Upper lobe of right lung (tissue), 1 donor: ENCODE measurements around the gene CDH4. TPM values are rescaled to one million over a fixed set of nuclear protein-coding genes. Genes with fewer than 3 reads are reported as not detected.

Experiments
- ATAC-seq: fragments of 200-7000 bp; cut with Tn5 transposase; one replicate; pipeline ENCODE4 v1.9.1; 2020; ENCODE audit warnings: mild to moderate bottlenecking, moderate library complexity
- DNase-seq: peaks from one replicate; pipeline ENCODE4 v3.0.0-alpha.2; 2020
- H3K27ac ChIP-seq: fragments of 200-600 bp; one replicate; pipeline ENCODE4 v1.8.0; 2022
- H3K27me3 ChIP-seq: fragments of 200-600 bp; one replicate; pipeline ENCODE4 v1.8.0; 2022; ENCODE audit warnings: mild to moderate bottlenecking
- H3K36me3 ChIP-seq: fragments of 200-600 bp; one replicate; pipeline ENCODE4 v1.8.0; 2022
- H3K4me1 ChIP-seq: fragments of 200-600 bp; one replicate; pipeline ENCODE4 v1.8.0; 2022
- H3K4me3 ChIP-seq: fragments of 200-600 bp; one replicate; pipeline ENCODE4 v1.8.0; 2022; ENCODE audit warnings: mild to moderate bottlenecking
- H3K9me3 ChIP-seq: fragments of 200-600 bp; one replicate; pipeline ENCODE4 v1.8.0; 2022
- intact Hi-C: fragments of 100-400 bp; cut with DNase I; formaldehyde crosslinking; loops from one replicate; pipeline ENCODE4 v1.11.0; 2022
- total RNA-seq: library from RNA; stranded (reverse); fragmentation: NEBNext Ultra II Directional; extraction: Animal tissue kit (Norgen Biotek cat#: 25700); gene quantifications from one replicate; pipeline ENCODE4 v1.2.1, GENCODE V29; 2021
- TF ChIP-seq, protein P1 (sequence below): fragments of 200-600 bp; IDR thresholded peaks from one replicate; pipeline ENCODE4 v1.8.0; 2022; ENCODE audit warnings: antibody characterized with exemption
- donor health status: DM: no; HTN: yes; CAD: no; lungs with severe emphysema.

The CDH4 gene
- total RNA-seq, 1 donor from 2014 or later = 0.23 TPM

- no peaks in the 10 kb centered on the region for H3K4me1 ChIP-seq
- ATAC-seq = no peak
- no peaks in the 10 kb centered on the region for H3K36me3 ChIP-seq
- no peak overlapping the region for H3K4me3 ChIP-seq
- H3K27me3 ChIP-seq = peaks cover 14% of the 10 kb centered on the region
- H3K27ac ChIP-seq = no peak overlapping the region
- TF ChIP-seq, protein P1, sequence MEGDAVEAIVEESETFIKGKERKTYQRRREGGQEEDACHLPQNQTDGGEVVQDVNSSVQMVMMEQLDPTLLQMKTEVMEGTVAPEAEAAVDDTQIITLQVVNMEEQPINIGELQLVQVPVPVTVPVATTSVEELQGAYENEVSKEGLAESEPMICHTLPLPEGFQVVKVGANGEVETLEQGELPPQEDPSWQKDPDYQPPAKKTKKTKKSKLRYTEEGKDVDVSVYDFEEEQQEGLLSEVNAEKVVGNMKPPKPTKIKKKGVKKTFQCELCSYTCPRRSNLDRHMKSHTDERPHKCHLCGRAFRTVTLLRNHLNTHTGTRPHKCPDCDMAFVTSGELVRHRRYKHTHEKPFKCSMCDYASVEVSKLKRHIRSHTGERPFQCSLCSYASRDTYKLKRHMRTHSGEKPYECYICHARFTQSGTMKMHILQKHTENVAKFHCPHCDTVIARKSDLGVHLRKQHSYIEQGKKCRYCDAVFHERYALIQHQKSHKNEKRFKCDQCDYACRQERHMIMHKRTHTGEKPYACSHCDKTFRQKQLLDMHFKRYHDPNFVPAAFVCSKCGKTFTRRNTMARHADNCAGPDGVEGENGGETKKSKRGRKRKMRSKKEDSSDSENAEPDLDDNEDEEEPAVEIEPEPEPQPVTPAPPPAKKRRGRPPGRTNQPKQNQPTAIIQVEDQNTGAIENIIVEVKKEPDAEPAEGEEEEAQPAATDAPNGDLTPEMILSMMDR = no peak
- DNase-seq = no peak
- intact Hi-C loops = no loop called here
- no peaks in the 10 kb centered on the region for H3K9me3 ChIP-seq
Measured at GRCh38 chr20:61769286-61769832, 517.3 kb downstream of the CDH4 start.

GRCh38 chr20:61770113-61770585 is 518.1 kb downstream of the CDH4 start:
- H3K36me3 ChIP-seq = no peaks in the 10 kb centered on the region
- no peak overlapping the region for H3K27ac ChIP-seq
- intact Hi-C loops = no loop called here
- ATAC-seq (no peak), DNase-seq (no peak)
- H3K4me3 ChIP-seq = no peak overlapping the region
- TF ChIP-seq, protein P1 = no peak
- H3K27me3 ChIP-seq = peaks cover 7% of the 10 kb centered on the region
- no peaks in the 10 kb centered on the region for H3K4me1 ChIP-seq
- no peaks in the 10 kb centered on the region for H3K9me3 ChIP-seq

DNA sequence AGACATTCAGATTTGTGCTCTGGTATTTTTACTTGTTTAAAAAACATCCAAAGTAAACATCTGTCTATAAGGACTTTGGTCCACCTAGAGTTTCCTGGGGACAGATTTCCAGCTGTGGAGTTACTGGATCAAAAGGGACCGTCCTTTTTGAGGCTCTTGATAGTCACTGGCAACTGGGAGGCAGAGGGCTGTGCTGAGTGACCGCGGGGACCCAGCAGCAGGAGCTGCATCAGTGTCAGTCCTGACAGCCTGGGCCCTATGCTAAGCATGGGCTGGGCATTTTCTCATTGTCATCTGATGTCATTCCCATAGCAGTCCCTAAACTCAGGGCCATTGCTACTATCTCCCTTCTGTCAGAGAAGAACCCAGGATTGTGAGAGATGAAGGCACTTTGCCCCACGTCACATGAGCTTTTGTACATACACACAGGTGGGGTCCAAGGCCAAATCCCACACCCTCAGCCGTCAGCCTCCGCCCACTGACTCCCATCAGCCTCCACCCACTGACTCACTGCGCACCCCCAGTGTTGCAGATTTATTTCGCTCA is 519.8 kb downstream of the CDH4 start:
- peaks cover 4% of the 10 kb centered on the region for H3K27me3 ChIP-seq
- TF ChIP-seq, protein P1 = no peak
- intact Hi-C loops = no loop called here
- no peak overlapping the region for H3K27ac ChIP-seq
- H3K9me3 ChIP-seq = no peaks in the 10 kb centered on the region
- DNase-seq (no peak), ATAC-seq (no peak)
- no peaks in the 10 kb centered on the region for H3K4me1 ChIP-seq
- H3K4me3 ChIP-seq = no peak overlapping the region
- no peaks in the 10 kb centered on the region for H3K36me3 ChIP-seq

DNA sequence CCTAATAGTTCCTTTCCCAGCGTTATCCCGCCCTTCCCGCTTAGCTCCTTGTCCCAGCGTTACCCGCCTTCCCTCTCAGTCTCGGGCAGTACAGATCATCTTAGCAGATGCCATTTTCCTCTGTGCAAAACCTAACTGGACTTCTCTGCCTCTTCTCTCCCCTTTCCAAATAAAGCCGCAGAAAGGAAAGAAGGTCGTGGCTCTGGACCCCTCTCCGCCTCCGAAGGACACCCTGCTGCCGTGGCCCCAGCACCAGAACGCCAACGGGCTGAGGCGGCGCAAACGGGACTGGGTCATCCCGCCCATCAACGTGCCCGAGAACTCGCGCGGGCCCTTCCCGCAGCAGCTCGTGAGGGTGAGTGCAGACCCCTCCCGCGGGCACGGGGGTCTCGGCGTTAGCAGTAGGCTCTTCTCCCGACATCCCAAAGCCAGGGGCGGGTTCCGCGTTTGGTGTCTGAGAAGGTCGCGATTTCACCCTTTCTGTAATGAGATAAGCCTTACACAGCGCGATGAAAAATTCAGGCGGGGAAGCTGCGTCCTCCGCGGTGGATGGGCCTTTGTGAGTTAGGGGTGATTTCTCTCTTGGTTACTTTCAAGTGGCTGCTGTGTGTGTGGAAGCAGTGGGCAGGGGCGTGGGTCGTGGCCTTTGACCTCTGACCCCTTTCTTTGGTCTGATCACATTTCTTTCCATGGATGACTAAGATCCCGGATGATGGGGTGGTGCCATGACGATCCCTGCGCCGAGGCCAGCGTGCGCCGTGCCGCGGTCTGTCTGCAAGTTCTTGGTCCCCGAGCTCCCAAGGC is 521.0 kb downstream of the CDH4 start:
- peaks cover 4% of the 10 kb centered on the region for H3K27me3 ChIP-seq
- no peak for ATAC-seq
- TF ChIP-seq, protein P1 = no peak
- DNase-seq = no peak
- intact Hi-C loops = no loop called here
- H3K4me3 ChIP-seq = no peak overlapping the region
- H3K36me3 ChIP-seq = no peaks in the 10 kb centered on the region
- H3K4me1 ChIP-seq = no peaks in the 10 kb centered on the region
- no peaks in the 10 kb centered on the region for H3K9me3 ChIP-seq
- no peak overlapping the region for H3K27ac ChIP-seq

DNA sequence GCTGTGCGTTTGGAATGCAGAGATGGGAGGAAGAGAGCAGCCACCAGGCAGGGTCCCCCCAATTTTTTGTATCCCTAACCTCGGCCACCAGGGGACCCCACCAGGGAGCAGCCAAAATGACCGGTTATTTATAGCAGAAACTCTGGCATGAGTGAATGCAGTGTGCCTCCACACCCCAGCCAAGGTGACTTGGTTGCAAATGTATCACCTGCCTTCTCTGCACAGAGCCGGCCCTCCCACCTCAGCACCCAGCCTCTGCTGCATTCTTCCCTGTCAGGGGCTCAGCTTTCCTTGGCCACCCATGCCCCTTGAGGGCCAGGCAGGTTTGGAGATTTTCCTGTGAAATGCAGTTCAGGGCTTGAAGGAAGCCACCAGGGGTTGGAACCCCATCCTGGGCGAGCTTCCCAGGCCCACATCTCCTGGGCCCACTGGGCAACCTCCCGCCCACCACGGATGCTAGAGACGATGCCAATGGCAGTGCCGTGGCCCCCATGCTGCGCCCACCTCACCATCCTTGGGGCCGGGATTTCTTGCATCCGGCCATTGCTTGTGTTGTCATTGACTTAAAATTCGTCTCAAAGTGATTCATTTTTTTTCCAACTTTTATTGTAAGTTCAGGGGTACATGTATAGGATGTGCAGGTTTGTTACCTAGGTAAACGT is 522.0 kb downstream of the CDH4 start:
- ATAC-seq = no peak
- H3K36me3 ChIP-seq = no peaks in the 10 kb centered on the region
- intact Hi-C loops = no loop called here
- H3K27ac ChIP-seq = no peak overlapping the region
- TF ChIP-seq, protein P1 = no peak
- H3K4me3 ChIP-seq = no peak overlapping the region
- no peaks in the 10 kb centered on the region for H3K4me1 ChIP-seq
- no peak for DNase-seq
- H3K9me3 ChIP-seq = no peaks in the 10 kb centered on the region
- H3K27me3 ChIP-seq = peaks cover 4% of the 10 kb centered on the region
